ENCODE data around the gene ATP6V1G2. TPM values are rescaled to one million over a fixed set of nuclear protein-coding genes. Genes with fewer than 3 reads are reported as not detected.

The ATP6V1G2 gene
- total RNA-seq, 4 donors from 2014 or later = 2.0 to 5.0 (median 2.2) TPM

GRCh38 chr6:31528307-31528777 is 18.1 kb downstream of the ATP6V1G2 start:
- no peak for TF ChIP-seq POLR2AphosphoS5 (IDR thresholded peaks at IDR 0.05)
- TF ChIP-seq CTCF (IDR thresholded peaks at IDR 0.05) = no peak
- TF ChIP-seq EP300 (IDR thresholded peaks at IDR 0.05) = no peak
- TF ChIP-seq POLR2A (IDR thresholded peaks at IDR 0.05; ENCODE audit: low read depth) = no peak
- DNase-seq (ENCODE audit: extremely low spot score) = no peak
- H3K4me3 ChIP-seq = no peak overlapping the region
- no peaks in the 10 kb centered on the region for H3K4me1 ChIP-seq
- no peak overlapping the region for H3K27ac ChIP-seq (replicated peaks in 1 of 4)
- H3K27me3 ChIP-seq = no peaks in the 10 kb centered on the region
- H3K9me3 ChIP-seq = no peaks in the 10 kb centered on the region
- 83% methylated on average over 4 of the region's 4 CpGs for WGBS
- peaks cover 27 to 42% (median 41%) of the 10 kb centered on the region in 4 donors for H3K36me3 ChIP-seq
- intact Hi-C loops (cut with DNase I) = no loop called here

- Histone ChIP-seq H3K4me1 (no peaks in the 10 kb centered on the region), H3K9me3 (no peaks in the 10 kb centered on the region), H3K36me3 (peaks cover 11 to 19% (median 18%) of the 10 kb centered on the region in 4 donors), H3K27ac (replicated peaks in 1 of 4) (no peak overlapping the region), H3K27me3 (no peaks in the 10 kb centered on the region), H3K4me3 (no peak overlapping the region)
- DNase-seq (ENCODE audit: extremely low spot score) = peak; percentile 64
- intact Hi-C loops (cut with DNase I) = no loop called here
- TF ChIP-seq POLR2AphosphoS5 (IDR thresholded peaks at IDR 0.05) = no peak
- TF ChIP-seq EP300 (IDR thresholded peaks at IDR 0.05) = no peak
- no peak for TF ChIP-seq POLR2A (IDR thresholded peaks at IDR 0.05; ENCODE audit: low read depth)
- TF ChIP-seq CTCF (IDR thresholded peaks at IDR 0.05) = no peak
- 71% methylated on average over 4 of the region's 4 CpGs for WGBS
Measured at GRCh38 chr6:31525932-31526591, 20.3 kb downstream of the ATP6V1G2 start.

GRCh38 chr6:31525553-31525931 is 20.9 kb downstream of the ATP6V1G2 start:
- WGBS = 77% methylated on average over 8 of the region's 8 CpGs
- Histone ChIP-seq H3K4me1 (no peaks in the 10 kb centered on the region), H3K27ac (replicated peaks in 1 of 4) (no peak overlapping the region), H3K36me3 (peaks cover 6 to 14% (median 13%) of the 10 kb centered on the region in 4 donors), H3K4me3 (no peak overlapping the region), H3K9me3 (no peaks in the 10 kb centered on the region), H3K27me3 (no peaks in the 10 kb centered on the region)
- intact Hi-C loops (cut with DNase I) = no loop called here
- peak; percentile 29 for DNase-seq (ENCODE audit: extremely low spot score)
- no peak for TF ChIP-seq EP300 (IDR thresholded peaks at IDR 0.05)

GRCh38 chr6:31521835-31522234 is 24.6 kb downstream of the ATP6V1G2 start:
- Histone ChIP-seq H3K4me3 (no peak overlapping the region), H3K36me3 (no peaks in the 10 kb centered on the region), H3K27ac (replicated peaks in 1 of 4) (no peak overlapping the region), H3K27me3 (no peaks in the 10 kb centered on the region), H3K9me3 (no peaks in the 10 kb centered on the region), H3K4me1 (no peaks in the 10 kb centered on the region)
- intact Hi-C loops (cut with DNase I) = no loop called here
- no peak for TF ChIP-seq POLR2A (IDR thresholded peaks at IDR 0.05; ENCODE audit: low read depth)
- TF ChIP-seq CTCF (IDR thresholded peaks at IDR 0.05) = no peak
- TF ChIP-seq POLR2AphosphoS5 (IDR thresholded peaks at IDR 0.05) = no peak
- TF ChIP-seq EP300 (IDR thresholded peaks at IDR 0.05) = no peak
- 73% methylated on average over 3 of the region's 3 CpGs for WGBS
- DNase-seq (ENCODE audit: extremely low spot score) = no peak

- DNase-seq (ENCODE audit: extremely low spot score) = peak; percentile 62
- Histone ChIP-seq H3K36me3 (peaks cover 0 to 10% (median 4%) of the 10 kb centered on the region in 4 donors), H3K4me1 (no peaks in the 10 kb centered on the region), H3K27ac (replicated peaks in 1 of 4) (no peak overlapping the region), H3K9me3 (no peaks in the 10 kb centered on the region), H3K4me3 (no peak overlapping the region), H3K27me3 (peaks cover 0 to 6% (median 0%) of the 10 kb centered on the region in 4 donors)
- 86% methylated on average over 4 of the region's 5 CpGs for WGBS
- no peak for TF ChIP-seq CTCF (IDR thresholded peaks at IDR 0.05)
- no peak for TF ChIP-seq POLR2A (IDR thresholded peaks at IDR 0.05; ENCODE audit: low read depth)
- TF ChIP-seq POLR2AphosphoS5 (IDR thresholded peaks at IDR 0.05) = no peak
- intact Hi-C loops (cut with DNase I) = no loop called here
Measured at GRCh38 chr6:31513456-31514165, 32.8 kb downstream of the ATP6V1G2 start.

Measured in esophagus muscularis mucosa (tissue), 4 donors.